SK-N-SH treated with all-trans-retinoic acid at 6 μM for 48 hours (cell line): ENCODE results near the gene SLAMF6.
"Not testable (repeated sequence)": the region's sequence is repeated elsewhere in the genome, so short reads cannot be mapped to it uniquely, and the experiment has no call there.

Source experiments
- ATAC-seq: fragments of 200-7000 bp; cut with Tn5 transposase; 3 replicates; pipeline ENCODE4 v1.9.1; 2020; ENCODE audit warnings: mild to moderate bottlenecking, moderate library complexity
- ARNTL ChIP-seq: fragments of 450-650 bp; formaldehyde crosslinking; IDR thresholded peaks from 2 replicates; pipeline ENCODE4 v1.5.0; 2020; ENCODE audit warnings: low read depth, mild to moderate bottlenecking, moderate library complexity, borderline replicate concordance
- BACH2 ChIP-seq: fragments of 250-450 bp; sonication (Bioruptor Pico); IDR thresholded peaks from 2 replicates; pipeline ENCODE4 v1.9.0; 2021; ENCODE audit warnings: mild to moderate bottlenecking, borderline replicate concordance
- CREB5 ChIP-seq: fragments of 250-450 bp; sonication (Bioruptor Pico); IDR thresholded peaks from 2 replicates; pipeline ENCODE4 v1.5.1; 2020; ENCODE audit warnings: low read depth, mild to moderate bottlenecking, moderate library complexity
- CSDC2 ChIP-seq: fragments of 250-450 bp; sonication (Bioruptor Pico); IDR thresholded peaks from 2 replicates; pipeline ENCODE4 v1.5.0; 2020; ENCODE audit warnings: mild to moderate bottlenecking, moderate library complexity
- CSRNP3 ChIP-seq: fragments of 250-450 bp; sonication (Bioruptor Pico); IDR thresholded peaks from 2 replicates; pipeline ENCODE4 v1.5.1; 2021; ENCODE audit warnings: mild to moderate bottlenecking, moderate library complexity
- ESRRG ChIP-seq: fragments of 250-450 bp; sonication (Bioruptor Pico); IDR thresholded peaks from 2 replicates; pipeline ENCODE4 v1.6.1; 2021; ENCODE audit warnings: mild to moderate bottlenecking
- ISL1 ChIP-seq: fragments of 250-450 bp; sonication (Bioruptor Pico); IDR thresholded peaks from 2 replicates; pipeline ENCODE4 v2.1.2; 2022; ENCODE audit warnings: mild to moderate bottlenecking, moderate library complexity
- OSR1 ChIP-seq: fragments of 250-450 bp; sonication (Bioruptor Pico); IDR thresholded peaks from 2 replicates; pipeline ENCODE4 v1.8.0; 2022; ENCODE audit warnings: moderate library complexity, mild to moderate bottlenecking, inconsistent platforms
- PATZ1 ChIP-seq: fragments of 250-450 bp; sonication (Bioruptor Pico); IDR thresholded peaks from 2 replicates; pipeline ENCODE4 v1.8.0; 2020; ENCODE audit warnings: mild to moderate bottlenecking, moderate library complexity, borderline replicate concordance
- POU6F1 ChIP-seq: fragments of 250-450 bp; sonication (Bioruptor Pico); IDR thresholded peaks from 2 replicates; pipeline ENCODE4 v1.8.0; 2021; ENCODE audit warnings: low read depth, mild to moderate bottlenecking, moderate library complexity, borderline replicate concordance
- PPARA ChIP-seq: fragments of 250-450 bp; sonication (Bioruptor Pico); IDR thresholded peaks from 2 replicates; pipeline ENCODE4 v1.5.0; 2020; ENCODE audit warnings: mild to moderate bottlenecking, borderline replicate concordance
- RARB ChIP-seq: fragments of 250-450 bp; sonication (Bioruptor Pico); IDR thresholded peaks from 2 replicates; pipeline ENCODE4 v1.8.0; 2021; ENCODE audit warnings: mild to moderate bottlenecking, moderate library complexity
- TOX ChIP-seq: fragments of 250-450 bp; sonication (Bioruptor Pico); IDR thresholded peaks from 2 replicates; pipeline ENCODE4 v1.8.0; 2021; ENCODE audit warnings: mild to moderate bottlenecking, moderate library complexity, borderline replicate concordance
- TSHZ2 ChIP-seq: fragments of 250-450 bp; sonication (Bioruptor Pico); IDR thresholded peaks from 2 replicates; pipeline ENCODE4 v1.5.0; 2020; ENCODE audit warnings: mild to moderate bottlenecking, moderate library complexity
- ZC3H10 ChIP-seq: fragments of 250-450 bp; sonication (Bioruptor Pico); IDR thresholded peaks from 2 replicates; pipeline ENCODE4 v1.5.1; 2021; ENCODE audit warnings: mild to moderate bottlenecking, moderate library complexity
- ZFP3 ChIP-seq: fragments of 250-450 bp; sonication (Bioruptor Pico); IDR thresholded peaks from 2 replicates; pipeline ENCODE4 v1.5.0; 2020; ENCODE audit warnings: mild to moderate bottlenecking, moderate library complexity
- ZFP30 ChIP-seq: fragments of 450-650 bp; formaldehyde crosslinking; IDR thresholded peaks from 2 replicates; pipeline ENCODE4 v1.5.0; 2022; ENCODE audit warnings: mild to moderate bottlenecking, moderate library complexity
- ZNF565 ChIP-seq: fragments of 450-650 bp; formaldehyde crosslinking; conservative IDR thresholded peaks from 2 replicates; pipeline ENCODE4 v1.5.0; 2020; ENCODE audit warnings: low read depth, mild to moderate bottlenecking, moderate library complexity
- ZNF70 ChIP-seq: fragments of 450-650 bp; formaldehyde crosslinking; IDR thresholded peaks from 2 replicates; pipeline ENCODE4 v1.5.0; 2020; ENCODE audit warnings: mild to moderate bottlenecking, moderate library complexity
- ZNF8 ChIP-seq: fragments of 450-650 bp; formaldehyde crosslinking; IDR thresholded peaks from 2 replicates; pipeline ENCODE4 v1.5.0; 2020; ENCODE audit warnings: mild to moderate bottlenecking, moderate library complexity

Gene SLAMF6

GRCh38 chr1:160500321-160500990, 22.6 kb downstream of the SLAMF6 start (continued):
- TF ChIP-seq PATZ1 (CRISPR knock-in tag) (no peak), ZFP3 (CRISPR knock-in tag) (no peak), ZNF8 (no peak), TOX (no peak)
- TF ChIP-seq, all 23 proteins: peak for 0

GRCh38 chr1:160499631-160500030, 23.4 kb downstream of the SLAMF6 start:
- ATAC-seq = no peak
- no peak for TF ChIP-seq ARNTL (CRISPR knock-in tag)
- no peak for TF ChIP-seq OSR1 (CRISPR knock-in tag)
- no peak for TF ChIP-seq CREB5
- TF ChIP-seq CSDC2 = no peak
- TF ChIP-seq BACH2 = no peak
- no peak for TF ChIP-seq ESRRG (CRISPR knock-in tag)
- TF ChIP-seq TSHZ2 (CRISPR knock-in tag) = no peak
- TF ChIP-seq TOX = no peak
- TF ChIP-seq ZNF565 (CRISPR knock-in tag) = no peak
- no peak for TF ChIP-seq ZFP3 (CRISPR knock-in tag)
- no peak for TF ChIP-seq RARB (CRISPR knock-in tag)
- no peak for TF ChIP-seq CSRNP3 (CRISPR knock-in tag)
- no peak for TF ChIP-seq ZNF70
- TF ChIP-seq ISL1 (CRISPR knock-in tag) = no peak
- no peak for TF ChIP-seq ZNF8
- no peak for TF ChIP-seq ZFP30
- no peak for TF ChIP-seq PPARA (CRISPR knock-in tag)
- no peak for TF ChIP-seq PATZ1 (CRISPR knock-in tag)
- TF ChIP-seq POU6F1 (CRISPR knock-in tag) = no peak
- TF ChIP-seq ZC3H10 (CRISPR knock-in tag) = no peak

- ATAC-seq = not testable (repeated sequence)
Measured at GRCh38 chr1:160498301-160499065, 24.6 kb downstream of the SLAMF6 start.
